Stimulated activated naive CD4-positive, alpha-beta T cell treated with Interleukin-2 at 50 U/mL for 16 hours (primary cell): ENCODE data around the gene FAT1.
"Not testable (repeated sequence)": the region's sequence is repeated elsewhere in the genome, so short reads cannot be mapped to it uniquely, and the experiment has no call there.

Experiments
- DNase-seq: peaks from one replicate; lab custom pipeline; 2025; lab: John Stamatoyannopoulos, UW

Gene FAT1

GRCh38 chr4:186723292-186724057 is at the start of gene FAT1:
Gene FAT1 (minus strand): TSS chr4:186723856. CDS start chr4:186709827, 14,029 bp downstream.
- DNase-seq: no peak

DNA sequence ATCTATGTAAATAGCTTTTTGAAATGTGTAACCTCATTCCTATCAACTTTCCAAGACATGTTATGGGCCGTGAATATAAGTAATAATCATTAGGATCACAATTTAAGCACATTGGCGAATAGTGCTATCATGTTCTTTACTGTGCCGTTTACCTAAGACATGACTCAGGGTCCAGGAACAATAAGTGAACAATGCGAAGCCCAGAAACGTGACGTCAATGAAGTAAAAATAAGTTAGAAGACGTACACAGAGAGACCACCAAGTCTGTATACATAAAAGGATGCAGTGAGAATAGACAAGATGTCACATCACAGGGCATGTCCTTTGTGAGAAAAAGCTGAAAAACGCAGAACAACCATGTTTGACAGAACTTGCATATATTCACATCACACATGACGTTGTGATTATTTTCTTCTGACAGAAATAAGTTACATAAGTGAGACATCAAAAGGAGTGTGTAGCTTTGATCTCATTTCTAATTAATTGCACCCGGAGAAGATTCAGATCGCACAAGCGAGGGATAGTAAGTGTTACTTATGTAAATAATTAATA is 49.4 kb upstream of the FAT1 start:
- no peak for DNase-seq

DNA sequence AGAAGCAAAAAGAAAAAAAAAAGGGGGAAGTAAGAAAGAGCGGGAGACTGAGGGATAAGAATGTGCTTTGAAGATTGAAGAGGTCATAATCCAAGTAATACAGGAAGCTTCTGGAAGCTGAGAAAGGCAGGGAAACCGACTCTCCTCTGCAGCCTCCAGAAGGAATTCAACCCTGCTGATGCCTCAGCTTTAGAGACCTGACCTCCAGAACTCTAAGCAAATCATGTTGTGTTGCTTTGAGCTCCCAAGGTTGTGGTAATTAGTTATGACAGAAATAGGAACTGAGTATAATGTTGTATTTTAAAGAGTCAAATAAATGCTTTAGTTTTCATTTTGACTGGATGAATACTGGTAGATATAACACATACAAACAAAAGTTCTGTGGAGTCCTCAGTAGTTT is 48.0 kb upstream of the FAT1 start:
- DNase-seq: no peak

- no peak for DNase-seq
Measured at GRCh38 chr4:186770481-186771175, 47.0 kb upstream of the FAT1 start.

DNA sequence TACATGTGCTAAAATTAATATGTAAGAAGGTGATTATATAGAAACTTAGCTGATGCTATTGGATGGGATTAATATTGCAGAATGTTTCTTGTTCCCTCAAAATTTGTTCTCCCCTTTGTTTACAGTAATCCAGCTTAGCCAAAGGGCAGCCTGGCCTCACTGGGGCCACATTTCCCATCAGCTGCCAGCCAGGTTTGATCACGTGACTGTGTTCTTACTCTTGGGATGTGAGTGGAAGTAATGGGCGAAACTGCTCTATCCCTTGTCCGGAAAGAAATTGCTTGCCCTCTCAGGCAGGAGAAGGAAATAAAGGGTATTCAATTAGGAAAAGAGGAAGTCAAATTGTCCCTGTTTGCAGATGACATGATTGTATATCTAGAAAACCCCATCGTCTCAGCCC is 44.1 kb upstream of the FAT1 start:
- no peak for DNase-seq

- DNase-seq: no peak
Measured at GRCh38 chr4:186765673-186766546, 42.3 kb upstream of the FAT1 start.

DNA sequence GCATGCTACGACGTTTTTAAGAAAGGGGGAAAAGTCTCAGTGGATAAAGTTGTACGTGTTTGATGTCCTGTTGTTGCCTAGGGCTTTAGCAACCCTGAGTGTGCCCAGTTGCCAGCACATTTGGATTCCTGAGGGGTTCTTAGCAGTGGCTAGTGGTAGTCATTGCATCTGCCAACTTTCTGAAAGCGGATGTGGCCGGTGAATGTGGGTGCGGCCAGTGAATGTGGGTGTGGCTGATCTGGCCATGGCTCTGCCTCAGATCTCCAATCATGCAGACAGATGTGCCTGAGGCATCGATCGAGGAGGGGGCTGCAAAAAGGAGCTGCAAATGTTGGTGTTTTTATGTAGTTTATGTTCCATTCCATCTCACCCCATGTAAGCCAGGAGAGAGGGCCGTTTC is 41.5 kb upstream of the FAT1 start:
- no peak for DNase-seq

- DNase-seq: no peak
Measured at GRCh38 chr4:186764457-186764856, 40.8 kb upstream of the FAT1 start.

DNA sequence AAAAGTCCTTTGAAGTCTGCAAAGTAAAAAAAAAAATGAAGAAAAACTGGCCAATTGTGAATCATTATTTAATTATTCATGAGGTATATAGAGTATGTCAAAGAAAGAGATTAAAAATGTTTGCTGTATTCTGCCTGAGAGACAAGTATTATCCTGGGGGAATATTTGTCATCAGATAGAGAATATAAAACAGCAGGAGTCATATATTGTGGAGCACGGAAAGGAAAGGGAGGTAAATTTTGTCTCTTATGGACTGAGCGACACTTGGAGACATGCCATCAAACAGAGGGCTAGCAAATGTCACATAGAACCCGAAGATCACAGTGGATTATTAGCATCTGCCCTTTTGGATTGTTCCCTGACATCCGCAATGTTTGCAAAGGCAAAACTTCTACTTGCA is 39.2 kb upstream of the FAT1 start:
- no peak for DNase-seq

- no peak for DNase-seq
Measured at GRCh38 chr4:186762361-186762760, 38.7 kb upstream of the FAT1 start.

- DNase-seq: not testable (repeated sequence)
Measured at GRCh38 chr4:186761956-186762355, 38.3 kb upstream of the FAT1 start.

DNA sequence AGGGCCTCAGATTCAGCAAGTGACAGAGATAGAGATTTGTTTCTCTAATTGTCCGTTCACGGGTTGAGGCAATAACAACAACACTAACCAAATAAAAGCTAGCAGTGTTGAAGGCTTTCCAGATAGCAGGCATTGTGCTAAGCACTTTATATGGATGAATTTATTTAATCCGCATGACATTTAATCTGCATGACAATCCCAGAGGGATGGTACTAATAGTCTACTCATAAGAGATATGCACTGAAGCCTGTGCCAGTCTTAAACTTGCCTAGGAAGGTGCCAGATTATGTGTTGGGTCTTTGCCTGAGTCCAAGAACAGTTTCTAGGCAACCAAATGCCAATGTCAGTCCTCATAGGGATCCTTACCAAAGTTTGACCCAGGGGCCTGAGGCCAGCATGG is 37.7 kb upstream of the FAT1 start:
- DNase-seq: no peak

DNA sequence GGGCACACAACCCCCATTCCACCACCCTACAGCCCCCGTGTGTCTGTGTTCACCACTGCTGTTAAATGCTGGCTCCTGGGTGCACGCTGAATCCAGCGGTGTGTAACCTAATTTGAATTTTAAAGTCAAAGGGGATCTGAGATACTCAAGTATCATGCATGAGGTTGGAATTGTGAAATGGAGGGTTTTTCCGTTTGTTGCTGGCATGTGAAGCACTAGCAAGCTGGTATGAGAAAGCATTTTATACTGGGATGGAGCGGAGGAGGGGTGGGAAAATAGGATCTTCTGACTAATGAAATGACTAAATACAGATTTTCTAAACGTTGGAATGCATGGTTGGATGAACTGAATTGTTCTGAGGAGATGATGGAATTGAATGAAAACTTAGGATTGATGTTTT is 36.9 kb upstream of the FAT1 start:
- no peak for DNase-seq

DNA sequence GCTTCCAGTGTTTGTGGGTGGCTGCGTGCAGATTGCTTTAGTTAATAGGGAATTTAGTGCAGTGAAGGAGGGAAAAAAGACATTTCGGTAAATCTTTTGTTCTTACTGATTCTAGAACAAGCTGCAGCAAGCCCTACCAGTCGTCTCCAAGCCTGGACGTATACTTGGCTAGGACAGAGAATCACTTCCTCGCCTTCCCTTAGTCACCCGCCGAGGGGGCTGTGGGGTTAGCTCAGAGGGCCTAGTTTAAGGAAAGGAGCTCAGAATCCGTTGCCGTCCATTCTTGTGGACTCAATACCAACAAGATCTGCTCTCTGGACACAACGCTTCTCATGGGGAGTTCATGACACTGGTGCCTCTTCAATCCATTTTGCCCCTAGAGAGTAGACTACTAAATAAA is 36.3 kb upstream of the FAT1 start:
- DNase-seq: no peak

GRCh38 chr4:186758929-186759682 is 35.5 kb upstream of the FAT1 start:
- no peak for DNase-seq

DNA sequence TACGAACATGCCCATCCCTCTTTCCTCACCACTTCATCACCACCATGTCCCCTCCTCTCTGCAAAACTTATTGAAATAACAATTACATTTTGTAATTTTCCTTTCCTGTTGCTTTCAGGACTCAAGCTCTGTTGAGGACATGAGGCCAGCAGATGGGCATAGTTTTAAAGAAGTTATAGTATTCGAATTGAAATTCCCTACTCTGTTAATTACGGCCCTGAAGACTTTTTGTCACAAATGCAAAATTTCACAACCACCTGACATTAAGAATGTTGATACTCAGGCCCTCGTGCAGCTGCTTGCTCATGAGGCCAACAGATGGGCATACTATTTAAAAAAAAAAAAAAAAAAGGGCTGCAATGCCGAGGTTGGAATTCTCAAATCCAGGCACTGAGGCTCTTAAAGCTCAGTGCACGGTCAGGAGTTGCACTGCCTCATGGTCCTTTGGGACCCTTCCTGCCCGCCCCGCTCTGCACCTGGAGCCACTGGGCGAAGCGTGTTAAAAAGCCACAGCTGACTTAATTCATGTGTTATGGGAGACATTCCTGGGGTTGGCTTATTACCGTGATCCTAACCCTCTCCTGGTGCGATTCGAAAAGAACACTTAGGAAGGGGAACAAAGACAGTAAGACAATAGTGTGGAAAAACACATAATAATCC is 34.2 kb upstream of the FAT1 start:
- no peak for DNase-seq

GRCh38 chr4:186756550-186756949 is 32.9 kb upstream of the FAT1 start:
- DNase-seq: not testable (repeated sequence)

- no peak for DNase-seq
Measured at GRCh38 chr4:186755550-186756519, 32.2 kb upstream of the FAT1 start.

DNA sequence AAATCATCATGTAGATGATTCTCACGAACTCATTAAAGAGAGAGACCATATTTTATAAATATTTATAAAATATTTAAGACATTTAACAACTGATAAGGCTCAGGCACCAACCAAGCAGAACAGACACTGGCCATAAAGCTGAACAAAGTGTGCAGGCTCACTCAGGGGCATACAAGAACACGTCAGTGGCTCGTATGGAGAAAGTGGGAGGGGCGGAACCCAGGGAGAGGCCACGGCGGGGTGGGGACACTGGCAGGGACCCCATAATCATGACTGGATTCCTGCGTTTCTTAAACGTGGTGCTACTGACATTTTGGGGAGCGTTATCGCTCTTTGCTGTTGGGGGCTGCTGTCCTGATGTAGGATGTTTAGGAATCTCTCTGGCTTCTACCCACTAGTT is 31.3 kb upstream of the FAT1 start:
- DNase-seq: no peak

DNA sequence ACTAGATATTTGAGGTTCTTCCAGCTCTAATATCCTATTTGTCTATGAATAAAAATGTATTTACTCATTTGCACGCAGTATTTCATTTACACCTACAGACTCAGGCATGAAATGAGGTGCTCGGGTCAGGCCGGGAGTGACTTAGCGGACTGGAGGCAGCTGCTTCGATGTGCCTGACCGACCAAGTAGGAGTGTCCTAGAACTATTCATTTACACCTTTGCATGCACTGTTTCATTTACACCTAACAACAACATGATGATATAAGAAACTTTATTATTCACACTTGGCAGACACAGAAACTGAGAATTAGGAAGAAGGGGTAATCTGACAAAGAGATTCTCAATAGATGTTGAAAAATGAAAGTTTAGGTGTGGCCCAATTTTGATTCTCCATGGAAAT is 28.7 kb upstream of the FAT1 start:
- no peak for DNase-seq
